OCI-M1 (cell line): ENCODE results near the gene TUBB4B.
A peak's percentile ranks its signal among the peaks of the same experiment; 100 is the strongest.
"Not testable (repeated sequence)": the region's sequence is repeated elsewhere in the genome, so short reads cannot be mapped to it uniquely, and the experiment has no call there.

ENCODE experiments used
- DNase-seq: peaks from one replicate; lab custom pipeline; 2025; lab: John Stamatoyannopoulos, UW

The TUBB4B gene

GRCh38 chr9:137237759-137238726 is 3.0 kb upstream of the TUBB4B start:
- no peak for DNase-seq

- not testable (repeated sequence) for DNase-seq
Observed at GRCh38 chr9:137239541-137240200, 1.4 kb upstream of the TUBB4B start.

GRCh38 chr9:137240318-137240840 is 708 bp upstream of the TUBB4B start:
- DNase-seq: peak; percentile 87

GRCh38 chr9:137241490-137242268 is 592 bp downstream of the TUBB4B start:
- peak; percentile 59 for DNase-seq

- DNase-seq: no peak
Observed at GRCh38 chr9:137242269-137243203, 1.4 kb downstream of the TUBB4B start.

- not testable (repeated sequence) for DNase-seq
Observed at GRCh38 chr9:137243266-137243625, 2.2 kb downstream of the TUBB4B start.

GRCh38 chr9:137243626-137244485 is 2.8 kb downstream of the TUBB4B start:
- no peak for DNase-seq

- no peak for DNase-seq
Observed at GRCh38 chr9:137244486-137245449, 3.7 kb downstream of the TUBB4B start.

- DNase-seq: no peak
Observed at GRCh38 chr9:137245450-137246421, 4.6 kb downstream of the TUBB4B start.

- DNase-seq: no peak
Observed at GRCh38 chr9:137247135-137247915, 6.2 kb downstream of the TUBB4B start.

- no peak for DNase-seq
Observed at GRCh38 chr9:137247916-137248175, 6.8 kb downstream of the TUBB4B start.

- DNase-seq: no peak
Observed at GRCh38 chr9:137250329-137251193, 9.5 kb downstream of the TUBB4B start.

- DNase-seq: no peak
Observed at GRCh38 chr9:137251194-137251461, 10.0 kb downstream of the TUBB4B start, which contains the start of gene STPG3. Gene STPG3, plus strand, starts transcription at chr9:137251286. Its CDS starts 1 bp downstream, at chr9:137251287.

- no peak for DNase-seq
Observed at GRCh38 chr9:137251490-137252268, 10.6 kb downstream of the TUBB4B start.
